Measurements from ENCODE around the gene SRA1. TPM values are rescaled to one million over a fixed set of nuclear protein-coding genes. Genes with fewer than 3 reads are reported as not detected.

The SRA1 gene
- total and polyA plus RNA-seq, 2 of the 13 experiments (the other 11 are each of a cell fraction or from before 2014, with no cell fraction given), result 14.2 to 32.8 TPM

DNA sequence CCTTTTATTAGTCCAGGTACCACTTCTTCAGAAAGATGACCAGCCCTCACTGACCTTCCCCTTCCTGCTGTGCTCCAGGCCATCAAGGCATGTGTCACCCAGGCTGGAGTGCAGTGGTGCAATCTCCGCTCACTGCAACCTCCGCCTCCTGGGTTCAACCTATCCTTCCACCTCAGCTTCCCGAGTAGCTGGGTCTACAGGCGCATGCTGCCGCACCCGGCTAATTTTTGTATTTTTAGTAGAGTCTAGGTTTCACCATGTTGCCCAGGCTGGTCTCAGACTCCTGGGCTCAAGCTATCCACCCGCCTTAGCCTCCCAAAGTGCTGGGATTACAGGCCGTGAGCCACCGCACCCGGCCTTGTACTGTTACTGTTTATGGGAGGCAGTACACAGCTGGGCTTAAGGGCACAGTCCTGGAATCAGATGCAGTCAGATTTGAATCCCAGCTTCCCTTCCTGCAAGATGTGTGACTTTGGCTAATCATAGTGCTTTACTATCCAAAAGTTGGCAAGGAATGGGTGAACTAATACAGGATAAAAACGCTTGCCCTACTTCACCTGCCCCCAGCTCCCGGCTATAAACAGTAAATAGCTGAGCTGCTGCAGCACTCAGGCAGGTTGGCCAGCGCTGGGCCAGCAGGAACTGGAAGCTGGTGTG, 10.3 kb downstream of the SRA1 start (continued):
- TF ChIP-seq, protein P1, sequence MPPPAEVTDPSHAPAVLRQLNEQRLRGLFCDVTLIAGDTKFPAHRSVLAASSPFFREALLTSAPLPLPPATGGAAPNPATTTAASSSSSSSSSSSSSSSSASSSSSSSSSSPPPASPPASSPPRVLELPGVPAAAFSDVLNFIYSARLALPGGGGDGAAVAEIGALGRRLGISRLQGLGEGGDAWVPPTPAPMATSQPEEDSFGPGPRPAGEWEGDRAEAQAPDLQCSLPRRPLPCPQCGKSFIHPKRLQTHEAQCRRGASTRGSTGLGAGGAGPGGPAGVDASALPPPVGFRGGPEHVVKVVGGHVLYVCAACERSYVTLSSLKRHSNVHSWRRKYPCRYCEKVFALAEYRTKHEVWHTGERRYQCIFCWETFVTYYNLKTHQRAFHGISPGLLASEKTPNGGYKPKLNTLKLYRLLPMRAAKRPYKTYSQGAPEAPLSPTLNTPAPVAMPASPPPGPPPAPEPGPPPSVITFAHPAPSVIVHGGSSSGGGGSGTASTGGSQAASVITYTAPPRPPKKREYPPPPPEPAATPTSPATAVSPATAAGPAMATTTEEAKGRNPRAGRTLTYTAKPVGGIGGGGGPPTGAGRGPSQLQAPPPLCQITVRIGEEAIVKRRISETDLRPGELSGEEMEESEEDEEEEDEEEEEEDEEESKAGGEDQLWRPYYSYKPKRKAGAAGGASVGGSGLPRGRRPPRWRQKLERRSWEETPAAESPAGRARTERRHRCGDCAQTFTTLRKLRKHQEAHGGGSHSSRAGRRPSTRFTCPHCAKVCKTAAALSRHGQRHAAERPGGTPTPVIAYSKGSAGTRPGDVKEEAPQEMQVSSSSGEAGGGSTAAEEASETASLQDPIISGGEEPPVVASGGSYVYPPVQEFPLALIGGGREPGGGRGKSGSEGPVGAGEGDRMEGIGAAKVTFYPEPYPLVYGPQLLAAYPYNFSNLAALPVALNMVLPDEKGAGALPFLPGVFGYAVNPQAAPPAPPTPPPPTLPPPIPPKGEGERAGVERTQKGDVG (CRISPR knock-in tag; IDR thresholded peaks at IDR 0.05; ENCODE audit: borderline replicate concordance), result no peak; the same call in 1 of the 2 replicates
- TF ChIP-seq ZNF317 (CRISPR knock-in tag; IDR thresholded peaks at IDR 0.05) (no peak), ZNF235 (CRISPR knock-in tag; IDR thresholded peaks at IDR 0.05; ENCODE audit: borderline replicate concordance) (no peak), ZNF510 (CRISPR knock-in tag; IDR thresholded peaks at IDR 0.05; ENCODE audit: low read depth) (no peak), KLF6 (CRISPR knock-in tag; IDR thresholded peaks at IDR 0.05) (no peak; the same call in 1 of the 2 replicates), ZNF337 (CRISPR knock-in tag; IDR thresholded peaks at IDR 0.05; ENCODE audit: borderline replicate concordance, low read depth) (0 out of 2 replicates have a peak, but pooled peaks have one; percentile 88), RARG (CRISPR knock-in tag; IDR thresholded peaks at IDR 0.05; ENCODE audit: low read depth) (no peak), CENPX (CRISPR knock-in tag; IDR thresholded peaks at IDR 0.05) (no peak), MEF2D (CRISPR knock-in tag; IDR thresholded peaks at IDR 0.05) (no peak; the same call in 1 of the 2 replicates), ISL2 (CRISPR knock-in tag; IDR thresholded peaks at IDR 0.05) (no peak), MAFK (conservative IDR thresholded peaks at IDR 0.05 in 1 of 2, IDR thresholded peaks at IDR 0.05 in 1 of 2; ENCODE audit: low read length in 2 of 2) (no peak), ELF1 (CRISPR knock-in tag; IDR thresholded peaks at IDR 0.05) (0 out of 2 replicates have a peak, but pooled peaks have one; percentile 59), ZNF33B (CRISPR knock-in tag; IDR thresholded peaks at IDR 0.05) (peak; percentile 17; the same call in 1 of the 2 replicates), RBFOX2 (IDR thresholded peaks at IDR 0.05; ENCODE audit: low read depth, low read length) (no peak), ZNF382 (CRISPR knock-in tag; IDR thresholded peaks at IDR 0.05; ENCODE audit: borderline replicate concordance) (no peak), POGZ (CRISPR knock-in tag; IDR thresholded peaks at IDR 0.05) (no peak)
- TF ChIP-seq, protein P2, sequence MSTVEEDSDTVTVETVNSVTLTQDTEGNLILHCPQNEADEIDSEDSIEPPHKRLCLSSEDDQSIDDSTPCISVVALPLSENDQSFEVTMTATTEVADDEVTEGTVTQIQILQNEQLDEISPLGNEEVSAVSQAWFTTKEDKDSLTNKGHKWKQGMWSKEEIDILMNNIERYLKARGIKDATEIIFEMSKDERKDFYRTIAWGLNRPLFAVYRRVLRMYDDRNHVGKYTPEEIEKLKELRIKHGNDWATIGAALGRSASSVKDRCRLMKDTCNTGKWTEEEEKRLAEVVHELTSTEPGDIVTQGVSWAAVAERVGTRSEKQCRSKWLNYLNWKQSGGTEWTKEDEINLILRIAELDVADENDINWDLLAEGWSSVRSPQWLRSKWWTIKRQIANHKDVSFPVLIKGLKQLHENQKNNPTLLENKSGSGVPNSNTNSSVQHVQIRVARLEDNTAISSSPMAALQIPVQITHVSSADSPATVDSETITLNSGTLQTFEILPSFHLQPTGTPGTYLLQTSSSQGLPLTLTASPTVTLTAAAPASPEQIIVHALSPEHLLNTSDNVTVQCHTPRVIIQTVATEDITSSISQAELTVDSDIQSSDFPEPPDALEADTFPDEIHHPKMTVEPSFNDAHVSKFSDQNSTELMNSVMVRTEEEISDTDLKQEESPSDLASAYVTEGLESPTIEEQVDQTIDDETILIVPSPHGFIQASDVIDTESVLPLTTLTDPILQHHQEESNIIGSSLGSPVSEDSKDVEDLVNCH (CRISPR knock-in tag; IDR thresholded peaks at IDR 0.05), result no peak
- TF ChIP-seq, protein P3, sequence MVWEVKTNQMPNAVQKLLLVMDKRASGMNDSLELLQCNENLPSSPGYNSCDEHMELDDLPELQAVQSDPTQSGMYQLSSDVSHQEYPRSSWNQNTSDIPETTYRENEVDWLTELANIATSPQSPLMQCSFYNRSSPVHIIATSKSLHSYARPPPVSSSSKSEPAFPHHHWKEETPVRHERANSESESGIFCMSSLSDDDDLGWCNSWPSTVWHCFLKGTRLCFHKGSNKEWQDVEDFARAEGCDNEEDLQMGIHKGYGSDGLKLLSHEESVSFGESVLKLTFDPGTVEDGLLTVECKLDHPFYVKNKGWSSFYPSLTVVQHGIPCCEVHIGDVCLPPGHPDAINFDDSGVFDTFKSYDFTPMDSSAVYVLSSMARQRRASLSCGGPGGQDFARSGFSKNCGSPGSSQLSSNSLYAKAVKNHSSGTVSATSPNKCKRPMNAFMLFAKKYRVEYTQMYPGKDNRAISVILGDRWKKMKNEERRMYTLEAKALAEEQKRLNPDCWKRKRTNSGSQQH (CRISPR knock-in tag; IDR thresholded peaks at IDR 0.05; ENCODE audit: low read depth), result 0 out of 2 replicates have a peak, but pooled peaks have one; percentile 48
- TF ChIP-seq, protein P4, sequence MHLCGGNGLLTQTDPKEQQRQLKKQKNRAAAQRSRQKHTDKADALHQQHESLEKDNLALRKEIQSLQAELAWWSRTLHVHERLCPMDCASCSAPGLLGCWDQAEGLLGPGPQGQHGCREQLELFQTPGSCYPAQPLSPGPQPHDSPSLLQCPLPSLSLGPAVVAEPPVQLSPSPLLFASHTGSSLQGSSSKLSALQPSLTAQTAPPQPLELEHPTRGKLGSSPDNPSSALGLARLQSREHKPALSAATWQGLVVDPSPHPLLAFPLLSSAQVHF (CRISPR knock-in tag; IDR thresholded peaks at IDR 0.05), result 0 out of 2 replicates have a peak, but pooled peaks have one; percentile 54
- TF ChIP-seq, protein P5, sequence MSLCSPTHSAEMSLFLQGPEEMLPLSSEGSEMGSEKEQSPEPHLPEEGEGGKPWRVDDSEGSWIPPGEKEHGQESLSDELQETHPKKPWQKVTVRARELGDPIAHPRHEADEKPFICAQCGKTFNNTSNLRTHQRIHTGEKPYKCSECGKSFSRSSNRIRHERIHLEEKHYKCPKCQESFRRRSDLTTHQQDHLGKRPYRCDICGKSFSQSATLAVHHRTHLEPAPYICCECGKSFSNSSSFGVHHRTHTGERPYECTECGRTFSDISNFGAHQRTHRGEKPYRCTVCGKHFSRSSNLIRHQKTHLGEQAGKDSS (CRISPR knock-in tag; IDR thresholded peaks at IDR 0.05; ENCODE audit: borderline replicate concordance, low read depth), result no peak

Measured in HepG2 (cell line).